HG03469 (cell line): ENCODE results near the gene RNF175.

Experiments
- ATAC-seq: cut with Tn5 transposase; IDR thresholded peaks from one replicate; pipeline ENCODE4 v1.9.1; 2021; ENCODE audit warnings: mild to moderate bottlenecking, moderate library complexity, moderate number of reproducible peaks; ENCODE audit not compliant: unreplicated experiment

RNF175 gene

DNA sequence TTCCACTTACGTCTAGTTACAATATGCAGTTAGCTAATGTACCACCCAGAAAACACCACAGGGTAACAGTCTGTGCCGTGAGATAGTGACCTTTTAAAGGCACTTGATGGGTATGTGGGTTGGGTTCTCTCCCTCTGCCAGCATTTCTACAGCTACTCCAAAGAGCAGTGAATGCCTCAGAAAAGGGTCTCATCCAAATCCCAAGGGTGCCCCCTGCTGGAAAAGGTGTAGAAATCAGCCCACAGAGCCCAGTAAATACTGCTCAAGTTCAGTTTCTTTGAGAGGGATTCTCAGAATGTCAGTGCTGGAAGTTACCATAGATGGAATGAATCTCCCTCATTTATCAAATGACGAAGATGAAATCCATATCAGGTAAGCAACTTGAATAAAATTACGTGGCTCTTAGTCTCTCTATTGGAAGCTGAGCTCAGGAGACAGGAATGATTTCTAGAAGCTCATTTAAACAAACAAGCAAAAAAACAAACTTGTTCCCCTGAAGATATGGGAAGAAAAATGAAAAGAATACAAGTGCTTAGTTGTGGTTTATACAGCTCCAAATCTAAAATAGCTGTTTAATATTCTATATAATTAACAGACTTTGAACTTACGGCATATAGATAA lies 9.5 kb downstream of the RNF175 start:
- ATAC-seq: peak; percentile 80

DNA sequence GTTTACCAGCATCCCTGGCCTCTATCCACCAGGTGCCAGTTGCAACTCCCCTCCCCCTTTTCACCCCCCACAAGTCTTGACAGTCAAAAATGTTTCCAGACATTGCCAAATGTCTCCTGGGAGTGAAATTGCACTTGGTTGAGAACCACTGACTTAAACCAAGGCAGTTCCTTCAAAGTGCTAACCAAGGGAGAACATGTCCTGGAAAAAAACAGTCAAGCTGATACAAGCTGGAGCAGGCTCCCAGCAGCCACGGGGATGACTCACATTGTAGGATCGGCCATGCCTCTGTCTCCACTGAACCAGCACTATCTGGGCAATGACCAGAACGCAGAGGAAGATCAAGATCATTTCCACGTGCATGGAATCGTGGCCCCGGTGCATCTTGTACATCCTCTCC lies 11.4 kb downstream of the RNF175 start:
- ATAC-seq: no peak

GRCh38 chr4:153747406-153747955 lies 12.3 kb downstream of the RNF175 start:
- ATAC-seq: no peak

DNA sequence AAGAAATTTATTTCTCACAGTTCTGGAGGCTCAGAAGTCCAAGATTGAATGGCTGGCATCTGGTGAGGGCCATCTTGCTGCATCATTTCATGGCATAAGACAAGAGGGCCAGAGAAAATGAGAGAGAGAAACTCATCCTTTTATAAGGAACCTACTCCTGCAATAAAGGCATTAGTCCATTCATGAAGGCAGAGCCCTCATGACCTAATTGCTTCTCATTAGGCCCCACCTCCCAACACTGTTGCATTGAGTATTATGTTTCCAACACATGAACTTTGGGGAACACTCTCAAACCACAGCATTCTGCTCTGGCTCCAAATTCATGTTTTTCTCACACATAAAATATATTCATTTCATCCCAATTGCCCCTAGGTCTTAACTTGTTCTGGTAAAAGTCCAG lies 14.2 kb downstream of the RNF175 start:
- ATAC-seq: no peak

DNA sequence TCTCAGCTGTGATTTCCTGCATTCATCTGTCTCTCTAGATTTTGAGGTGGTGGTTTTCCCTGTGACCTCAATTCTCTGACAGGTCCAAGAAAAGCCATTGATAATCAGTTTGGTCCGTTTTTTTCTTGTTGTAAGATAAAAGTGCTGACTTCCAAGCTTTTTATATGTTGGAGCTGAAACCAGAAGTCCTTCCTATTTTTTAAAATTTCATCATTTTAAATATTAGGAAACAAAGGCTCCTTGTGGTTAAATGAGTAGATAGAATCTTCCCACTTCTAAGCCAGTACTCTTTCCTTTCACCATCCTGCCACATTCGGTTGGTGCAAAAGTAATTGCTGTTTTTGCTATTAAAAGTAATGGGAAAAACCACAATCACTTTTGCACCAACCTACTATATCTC lies 18.3 kb downstream of the RNF175 start:
- no peak for ATAC-seq

DNA sequence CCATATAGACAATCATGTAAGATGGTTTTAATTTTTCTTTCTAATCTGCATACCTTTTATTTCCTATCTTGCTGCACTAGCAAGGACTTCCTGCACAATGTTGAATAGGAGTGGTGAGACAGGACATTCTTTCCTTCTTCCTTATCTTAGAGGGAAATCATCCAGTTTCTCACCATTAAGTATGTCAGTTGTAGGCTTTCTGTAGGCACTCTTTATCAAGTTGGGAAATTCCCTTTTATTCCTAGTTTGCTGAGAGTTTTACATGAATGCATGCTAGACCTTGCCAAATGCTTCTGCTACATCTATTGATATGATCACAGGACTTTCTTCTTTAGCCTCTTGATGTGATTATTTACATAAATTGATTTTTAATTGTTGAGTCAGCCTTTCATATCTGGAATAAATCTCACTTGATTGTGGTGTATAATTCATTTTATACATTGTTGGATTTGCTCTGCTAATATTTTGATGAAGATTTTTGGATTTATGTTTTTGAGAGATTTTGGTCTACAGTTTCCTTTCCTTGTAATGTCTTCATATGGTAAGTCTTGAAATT lies 23.8 kb downstream of the RNF175 start:
- ATAC-seq: no peak

DNA sequence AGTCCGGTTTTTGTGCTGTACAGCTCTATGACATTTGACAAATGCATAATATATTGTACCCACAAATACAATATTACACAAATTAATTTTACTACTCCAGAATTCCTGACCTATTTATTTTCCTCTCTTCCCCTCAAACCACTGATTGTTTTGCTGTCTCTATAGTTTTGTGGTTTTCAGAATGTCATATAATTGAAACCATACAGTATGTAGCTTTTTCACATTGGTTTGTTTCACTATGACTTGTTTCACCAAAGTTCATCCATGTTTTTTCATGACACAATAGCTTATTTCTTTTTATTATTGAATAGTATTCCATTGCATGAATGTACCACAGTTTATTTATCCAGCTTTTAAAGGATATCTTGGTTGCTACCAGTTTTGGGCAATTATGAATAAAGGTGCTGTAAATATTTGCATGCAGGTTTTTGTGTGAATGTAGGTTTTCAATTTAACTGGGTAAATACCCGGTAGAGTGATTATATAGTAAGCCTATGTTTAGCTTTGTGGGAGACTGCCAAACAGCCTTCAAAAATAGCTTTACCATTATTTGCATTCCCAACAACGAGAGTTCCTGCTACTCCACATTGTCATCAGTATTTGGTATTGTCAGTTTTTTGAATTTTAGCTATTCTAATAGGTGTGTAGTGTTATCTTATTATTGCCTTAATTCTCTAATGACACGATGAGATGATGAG lies 25.9 kb downstream of the RNF175 start:
- peak; percentile 61 for ATAC-seq

DNA sequence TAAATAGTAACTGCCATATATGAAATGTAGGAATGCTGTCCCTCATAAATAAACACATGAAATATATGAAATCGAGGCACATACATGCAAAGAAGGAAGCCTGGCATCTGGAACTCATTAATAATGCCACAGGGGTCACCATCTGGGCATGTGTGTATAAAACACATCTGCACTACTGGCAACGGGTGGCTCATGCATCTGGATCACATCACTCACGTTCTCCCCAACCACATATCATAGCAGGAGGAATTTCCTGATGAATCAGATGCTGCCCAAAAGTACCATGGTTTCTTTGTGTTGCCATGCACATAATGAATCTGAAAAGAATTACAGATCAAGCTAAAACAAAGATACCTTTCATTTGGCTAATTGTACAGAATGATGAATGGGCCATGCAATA lies 28.6 kb downstream of the RNF175 start:
- ATAC-seq: no peak

DNA sequence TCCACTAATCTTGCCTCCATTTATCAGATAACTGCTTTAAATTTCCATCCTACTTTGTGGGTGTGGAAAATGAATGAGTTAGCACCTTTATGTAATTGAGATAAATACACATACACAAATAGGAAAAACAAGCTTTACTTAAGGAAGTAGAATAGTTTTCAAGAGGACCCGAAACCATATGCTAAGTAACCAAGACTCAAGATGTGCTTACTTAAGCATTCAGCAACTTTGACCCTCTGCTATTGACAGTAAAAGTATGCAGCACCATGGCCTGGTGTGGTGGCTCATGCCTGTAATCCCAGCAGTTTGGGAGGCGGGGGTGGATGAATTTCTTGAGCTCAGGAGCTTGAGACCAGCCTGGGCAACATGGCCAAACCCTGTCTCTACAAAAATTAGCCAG lies 29.9 kb downstream of the RNF175 start:
- no peak for ATAC-seq

GRCh38 chr4:153728660-153729059 lies 31.2 kb downstream of the RNF175 start:
- peak; percentile 51 for ATAC-seq

DNA sequence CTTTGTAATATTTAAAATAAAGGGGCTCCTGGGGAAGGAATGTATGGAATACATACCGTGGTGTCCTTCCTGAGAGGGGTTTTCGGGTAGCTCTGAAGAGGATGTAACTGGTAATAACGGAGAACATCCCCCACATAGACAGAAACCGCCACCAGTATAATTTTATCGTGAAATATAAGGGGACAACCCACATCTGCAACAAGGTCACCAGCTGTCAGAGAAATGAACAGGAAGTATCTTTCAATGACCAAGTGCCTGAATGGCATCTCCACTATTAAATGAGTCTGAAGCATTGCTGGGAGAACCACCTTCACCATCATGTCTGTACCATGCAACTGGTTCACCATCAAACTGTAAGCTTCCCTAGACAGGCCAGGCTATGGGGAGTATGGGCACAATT lies 31.7 kb downstream of the RNF175 start:
- ATAC-seq: no peak

DNA sequence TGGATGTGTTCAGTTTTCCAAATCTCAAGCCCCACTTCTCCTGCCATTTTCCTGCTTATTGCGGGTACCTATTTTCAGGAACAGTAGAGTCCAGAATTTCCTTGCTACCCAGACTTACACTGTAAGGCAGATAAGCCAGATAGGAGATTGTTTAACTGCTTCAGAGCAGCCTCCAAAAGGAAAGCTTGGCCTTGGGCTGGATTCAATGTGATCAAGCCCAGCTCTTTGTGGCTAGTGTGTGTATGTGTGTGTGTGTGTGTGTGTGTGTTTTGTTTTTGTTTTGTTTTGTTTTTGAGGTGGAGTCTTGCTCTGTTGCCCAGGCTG lies 34.0 kb downstream of the RNF175 start:
- no peak for ATAC-seq

DNA sequence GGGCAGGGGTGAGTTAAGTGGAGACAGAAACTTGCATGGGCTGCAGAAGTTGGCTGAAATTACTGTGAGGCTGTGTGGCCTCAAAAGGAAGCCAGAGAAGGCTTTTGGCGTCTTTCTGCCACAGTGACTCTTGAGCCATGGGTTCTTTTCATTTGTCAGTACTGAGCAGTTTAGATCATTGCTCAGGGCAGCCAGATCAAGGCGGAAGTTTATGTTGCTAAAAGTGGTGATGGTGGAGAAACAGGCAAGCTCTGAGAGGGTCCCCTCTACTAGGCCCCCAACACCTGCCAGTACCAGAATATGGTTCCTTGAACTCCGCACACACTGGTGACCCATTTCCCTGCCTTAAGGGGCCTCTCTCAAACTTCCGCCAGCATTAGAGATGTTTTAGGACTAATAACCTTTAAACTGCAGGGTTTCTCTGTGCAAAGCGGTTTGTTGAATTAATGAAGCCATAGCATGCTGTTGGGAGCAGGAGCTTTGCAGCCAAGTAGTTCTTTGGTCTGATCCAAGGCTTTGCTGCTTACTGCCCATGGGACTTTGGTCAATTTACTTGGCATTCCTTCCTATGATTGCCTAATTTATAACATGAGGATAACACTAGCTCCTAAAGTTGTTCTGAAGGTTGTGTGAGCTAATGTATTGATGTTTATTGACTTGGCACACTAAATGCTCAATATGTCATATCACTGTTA lies 34.5 kb downstream of the RNF175 start:
- ATAC-seq: no peak

- no peak for ATAC-seq
Measured at GRCh38 chr4:153724606-153725005, 35.2 kb downstream of the RNF175 start.

- ATAC-seq: no peak
Measured at GRCh38 chr4:153722036-153722435, 37.8 kb downstream of the RNF175 start.

DNA sequence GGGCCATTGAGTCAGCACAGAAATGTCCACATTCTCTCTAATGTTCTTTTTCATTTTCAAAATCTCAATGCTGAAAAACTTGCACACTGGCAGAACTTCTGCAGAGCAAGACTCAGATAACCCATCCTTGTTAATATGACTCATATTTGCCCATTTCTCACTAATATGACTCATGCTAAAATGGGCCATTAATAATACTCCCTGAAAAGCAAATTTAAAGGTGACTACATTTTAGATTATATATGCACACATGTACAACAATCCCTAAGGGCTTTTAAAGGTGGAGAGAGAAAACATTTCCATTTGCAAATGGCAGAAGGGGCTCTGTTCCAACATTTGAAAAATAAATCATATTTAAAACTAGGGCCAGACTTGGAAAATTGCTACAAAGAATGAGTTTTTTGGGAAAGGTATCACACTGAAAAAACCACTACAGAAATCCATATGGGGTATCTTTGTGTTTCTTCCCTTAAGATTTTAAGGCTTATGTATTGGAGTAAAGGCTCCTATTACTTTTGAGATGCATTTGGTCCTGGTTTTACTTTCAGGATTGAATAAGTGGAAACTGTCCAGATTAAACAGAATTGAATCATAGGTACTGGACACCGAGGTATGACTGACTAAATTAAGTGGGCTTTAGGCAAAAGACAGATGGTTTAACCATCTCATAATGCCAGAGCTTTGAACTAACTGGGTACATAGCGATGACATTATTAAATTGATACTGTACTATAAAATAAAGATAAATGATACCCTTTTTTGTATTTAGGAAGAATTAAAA lies 45.8 kb downstream of the RNF175 start:
- ATAC-seq: no peak

DNA sequence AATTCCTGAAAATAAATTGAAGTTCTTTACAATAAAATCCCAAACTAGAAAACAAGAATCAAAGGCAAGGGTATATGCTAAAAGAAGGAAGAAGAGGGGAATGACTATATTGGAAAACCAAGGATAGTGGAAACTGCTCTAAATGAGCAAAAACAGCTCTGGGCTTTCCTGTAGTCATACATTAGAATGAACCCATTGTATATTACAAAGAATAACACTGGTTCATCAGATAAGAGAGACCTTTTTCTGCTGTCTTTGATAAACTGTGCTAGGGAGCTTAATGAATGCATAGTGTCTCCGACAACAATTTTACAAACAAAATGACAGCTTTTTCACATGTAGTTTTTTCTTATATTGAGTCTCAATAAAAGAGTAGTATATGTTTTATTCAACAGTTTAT lies 49.1 kb downstream of the RNF175 start:
- ATAC-seq: no peak

GRCh38 chr4:153706519-153706918 lies 53.3 kb downstream of the RNF175 start:
- peak; percentile 8 for ATAC-seq

- ATAC-seq: peak; percentile 72
Measured at GRCh38 chr4:153705743-153706468, 53.9 kb downstream of the RNF175 start.

GRCh38 chr4:153704522-153704921 lies 55.3 kb downstream of the RNF175 start:
- ATAC-seq: no peak
